Measurements from ENCODE around the gene C2orf92. TPM values are rescaled to one million over a fixed set of nuclear protein-coding genes. Genes with fewer than 3 reads are reported as not detected.

C2orf92 gene
- total RNA-seq, 1 experiment from 2014 or later: 3.0 TPM

DNA sequence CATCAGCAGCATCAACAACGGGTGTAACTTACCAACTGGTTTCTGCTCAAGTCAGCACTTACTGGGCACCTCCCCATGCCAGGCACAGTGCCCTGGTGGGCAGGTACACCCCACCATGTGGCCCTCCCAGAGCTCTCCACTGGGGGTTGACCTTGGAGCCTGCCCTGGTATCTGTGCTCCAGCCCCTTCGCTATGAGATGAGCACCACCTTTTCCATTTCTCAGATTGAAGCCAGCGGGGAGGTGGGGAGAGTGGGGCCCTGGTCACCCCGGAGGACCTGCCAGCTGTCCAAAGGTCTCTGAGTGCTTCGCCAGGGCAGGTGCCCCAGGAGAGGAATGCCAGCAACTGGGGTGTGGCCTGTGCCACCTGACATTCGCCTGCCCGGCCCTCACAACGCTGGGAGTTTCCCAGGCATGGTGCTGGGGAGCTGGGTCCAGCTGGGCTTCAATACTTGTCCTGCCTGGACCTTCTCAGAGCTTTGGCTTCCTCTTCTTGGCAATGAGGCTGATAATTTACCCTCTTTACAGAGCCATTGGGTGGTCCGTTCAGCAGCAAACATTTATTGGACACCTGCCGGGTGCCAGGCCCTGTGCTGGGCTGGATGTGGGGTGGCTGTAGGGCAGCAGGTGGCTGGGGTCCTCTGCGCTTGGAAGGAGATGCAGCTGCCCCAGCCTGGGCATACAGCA is 38.0 kb downstream of the C2orf92 start:
- H3K27me3 ChIP-seq (ENCODE audit: low read length): no peaks in the 10 kb centered on the region
- no peak overlapping the region for H3K4me2 ChIP-seq (ENCODE audit: low read length)
- H3K9ac ChIP-seq (ENCODE audit: low read length): no peak overlapping the region
- BruUV-seq (replicated peaks): no TSS peak
- no peak overlapping the region for H3K27ac ChIP-seq (ENCODE audit: low read length)
- no peak overlapping the region for H2AFZ ChIP-seq (ENCODE audit: low read length)
- ChIA-PET CTCF (no interaction called here), POLR2A (ENCODE audit: unreplicated experiment) (no interaction called here)
- DNase-seq (no peak), ATAC-seq (no peak)
- intact Hi-C loops (cut with micrococcal nuclease): loop anchor here (10.0 kb wide), 1 partner anchor 677 kb away; no protein-coding TSS in a partner anchor
- H3K4me3 ChIP-seq (ENCODE audit: low read length): no peak overlapping the region
- H3K9me3 ChIP-seq (ENCODE audit: low read length): no peaks in the 10 kb centered on the region
- H3K4me1 ChIP-seq (ENCODE audit: insufficient read depth, low read length): no peaks in the 10 kb centered on the region
- no peaks in the 10 kb centered on the region for H3K9me2 ChIP-seq (replicated peaks; ENCODE audit: low read length)
- H3K36me3 ChIP-seq (ENCODE audit: low read depth, low read length): no peaks in the 10 kb centered on the region
- no peaks in the 10 kb centered on the region for H3K79me2 ChIP-seq (ENCODE audit: low read length)
- H4K20me1 ChIP-seq (ENCODE audit: low read length): no peaks in the 10 kb centered on the region
- TF ChIP-seq, protein P1, sequence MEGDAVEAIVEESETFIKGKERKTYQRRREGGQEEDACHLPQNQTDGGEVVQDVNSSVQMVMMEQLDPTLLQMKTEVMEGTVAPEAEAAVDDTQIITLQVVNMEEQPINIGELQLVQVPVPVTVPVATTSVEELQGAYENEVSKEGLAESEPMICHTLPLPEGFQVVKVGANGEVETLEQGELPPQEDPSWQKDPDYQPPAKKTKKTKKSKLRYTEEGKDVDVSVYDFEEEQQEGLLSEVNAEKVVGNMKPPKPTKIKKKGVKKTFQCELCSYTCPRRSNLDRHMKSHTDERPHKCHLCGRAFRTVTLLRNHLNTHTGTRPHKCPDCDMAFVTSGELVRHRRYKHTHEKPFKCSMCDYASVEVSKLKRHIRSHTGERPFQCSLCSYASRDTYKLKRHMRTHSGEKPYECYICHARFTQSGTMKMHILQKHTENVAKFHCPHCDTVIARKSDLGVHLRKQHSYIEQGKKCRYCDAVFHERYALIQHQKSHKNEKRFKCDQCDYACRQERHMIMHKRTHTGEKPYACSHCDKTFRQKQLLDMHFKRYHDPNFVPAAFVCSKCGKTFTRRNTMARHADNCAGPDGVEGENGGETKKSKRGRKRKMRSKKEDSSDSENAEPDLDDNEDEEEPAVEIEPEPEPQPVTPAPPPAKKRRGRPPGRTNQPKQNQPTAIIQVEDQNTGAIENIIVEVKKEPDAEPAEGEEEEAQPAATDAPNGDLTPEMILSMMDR (conservative IDR thresholded peaks at IDR 0.05; ENCODE audit: low read depth, low read length): no peak
- no peak for TF ChIP-seq EZH2 (IDR thresholded peaks at IDR 0.05; ENCODE audit: low read length, unreplicated experiment)
- no peak for TF ChIP-seq EZH2phosphoT487 (IDR thresholded peaks at IDR 0.05; ENCODE audit: borderline replicate concordance, low read length)
- H3F3A ChIP-seq (ENCODE audit: low read length, unreplicated experiment): no peaks in the 10 kb centered on the region

DNA sequence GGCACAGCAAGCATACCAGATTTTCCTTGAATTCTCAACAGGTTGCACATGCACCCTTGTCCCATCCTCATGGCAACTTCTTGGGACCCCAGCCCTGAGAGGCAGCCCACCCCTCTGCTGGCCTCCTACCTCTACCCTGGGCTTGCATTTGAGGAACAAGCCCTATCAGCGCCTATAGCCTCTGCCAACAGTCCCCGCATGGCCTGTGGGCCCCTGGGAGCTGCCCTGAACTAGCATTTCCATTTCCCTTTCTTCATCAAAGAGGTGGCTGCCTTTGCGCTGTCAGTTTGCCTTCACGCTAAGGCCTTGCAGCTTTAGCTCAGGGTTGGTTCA is 38.5 kb downstream of the C2orf92 start:
- Histone ChIP-seq H3K9ac (ENCODE audit: low read length) (no peak overlapping the region), H3K4me2 (ENCODE audit: low read length) (no peak overlapping the region), H3K9me2 (replicated peaks; ENCODE audit: low read length) (no peaks in the 10 kb centered on the region), H3K4me3 (ENCODE audit: low read length) (no peak overlapping the region), H3K36me3 (ENCODE audit: low read depth, low read length) (no peaks in the 10 kb centered on the region), H3K9me3 (ENCODE audit: low read length) (no peaks in the 10 kb centered on the region), H3K4me1 (ENCODE audit: insufficient read depth, low read length) (no peaks in the 10 kb centered on the region), H3K27ac (ENCODE audit: low read length) (no peak overlapping the region), H2AFZ (ENCODE audit: low read length) (no peak overlapping the region), H3K27me3 (ENCODE audit: low read length) (no peaks in the 10 kb centered on the region), H4K20me1 (ENCODE audit: low read length) (no peaks in the 10 kb centered on the region), H3K79me2 (ENCODE audit: low read length) (no peaks in the 10 kb centered on the region), H3F3A (ENCODE audit: low read length, unreplicated experiment) (no peaks in the 10 kb centered on the region)
- CTCF ChIA-PET: no interaction called here
- BruUV-seq (replicated peaks): no TSS peak
- intact Hi-C loops (cut with micrococcal nuclease): loop anchor here (10.0 kb wide), 1 partner anchor 677 kb away; no protein-coding TSS in a partner anchor
- TF ChIP-seq, protein P1 (conservative IDR thresholded peaks at IDR 0.05; ENCODE audit: low read depth, low read length): no peak
- no peak for TF ChIP-seq EZH2 (IDR thresholded peaks at IDR 0.05; ENCODE audit: low read length, unreplicated experiment)
- no peak for TF ChIP-seq EZH2phosphoT487 (IDR thresholded peaks at IDR 0.05; ENCODE audit: borderline replicate concordance, low read length)
- POLR2A ChIA-PET (ENCODE audit: unreplicated experiment): no interaction called here
- DNase-seq (no peak), ATAC-seq (no peak)

DNA sequence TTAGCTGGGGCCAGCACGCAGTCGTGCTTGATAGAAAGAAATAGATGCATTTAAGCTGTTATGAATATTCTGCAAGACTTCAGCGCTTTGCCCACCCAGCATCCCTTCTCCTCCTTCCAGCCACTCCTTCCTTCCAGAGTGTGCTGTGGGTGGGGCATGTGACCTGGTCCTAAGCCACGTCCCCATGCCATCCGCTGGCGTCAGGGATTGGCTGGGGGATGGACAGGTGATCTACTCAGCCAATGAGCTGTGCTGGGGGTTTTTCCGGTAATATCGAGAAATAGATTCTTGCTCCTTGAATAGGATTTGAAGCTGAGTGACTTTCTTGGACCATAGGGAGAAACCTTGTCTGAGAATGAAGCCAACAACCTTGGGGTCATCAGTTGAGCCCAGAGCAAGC is 39.1 kb downstream of the C2orf92 start:
- Histone ChIP-seq H3K4me2 (ENCODE audit: low read length) (no peak overlapping the region), H3K4me3 (ENCODE audit: low read length) (no peak overlapping the region), H4K20me1 (ENCODE audit: low read length) (no peaks in the 10 kb centered on the region), H3K79me2 (ENCODE audit: low read length) (no peaks in the 10 kb centered on the region), H3K9me2 (replicated peaks; ENCODE audit: low read length) (no peaks in the 10 kb centered on the region), H3K9me3 (ENCODE audit: low read length) (no peaks in the 10 kb centered on the region), H3K27me3 (ENCODE audit: low read length) (no peaks in the 10 kb centered on the region), H3F3A (ENCODE audit: low read length, unreplicated experiment) (no peaks in the 10 kb centered on the region), H3K4me1 (ENCODE audit: insufficient read depth, low read length) (no peaks in the 10 kb centered on the region), H2AFZ (ENCODE audit: low read length) (no peak overlapping the region), H3K27ac (ENCODE audit: low read length) (no peak overlapping the region), H3K36me3 (ENCODE audit: low read depth, low read length) (no peaks in the 10 kb centered on the region), H3K9ac (ENCODE audit: low read length) (no peak overlapping the region)
- intact Hi-C loops (cut with micrococcal nuclease): loop anchor here (10.0 kb wide), 1 partner anchor 676 kb away; no protein-coding TSS in a partner anchor
- ATAC-seq (no peak), DNase-seq (no peak)
- TF ChIP-seq, protein P1 (conservative IDR thresholded peaks at IDR 0.05; ENCODE audit: low read depth, low read length): no peak
- TF ChIP-seq EZH2phosphoT487 (IDR thresholded peaks at IDR 0.05; ENCODE audit: borderline replicate concordance, low read length): no peak
- TF ChIP-seq EZH2 (IDR thresholded peaks at IDR 0.05; ENCODE audit: low read length, unreplicated experiment): no peak
- ChIA-PET POLR2A (ENCODE audit: unreplicated experiment) (no interaction called here), CTCF (no interaction called here)
- no TSS peak for BruUV-seq (replicated peaks)
